HG02884 (cell line): ENCODE data around the gene IFI6.
"Not testable (repeated sequence)": the region's sequence is repeated elsewhere in the genome, so short reads cannot be mapped to it uniquely, and the experiment has no call there.

Experiments
- ATAC-seq: cut with Tn5 transposase; IDR thresholded peaks from one replicate; pipeline ENCODE4 v1.9.1; 2021; ENCODE audit warnings: mild to moderate bottlenecking, moderate library complexity; ENCODE audit not compliant: unreplicated experiment

Gene IFI6

GRCh38 chr1:27652111-27652864 is 19.7 kb downstream of the IFI6 start:
- no peak for ATAC-seq

- ATAC-seq = no peak
These were observed 21.3 kb downstream of the IFI6 start for GRCh38 chr1:27650539-27651175.

- ATAC-seq = no peak
These were observed 21.8 kb downstream of the IFI6 start for GRCh38 chr1:27650171-27650538.

DNA sequence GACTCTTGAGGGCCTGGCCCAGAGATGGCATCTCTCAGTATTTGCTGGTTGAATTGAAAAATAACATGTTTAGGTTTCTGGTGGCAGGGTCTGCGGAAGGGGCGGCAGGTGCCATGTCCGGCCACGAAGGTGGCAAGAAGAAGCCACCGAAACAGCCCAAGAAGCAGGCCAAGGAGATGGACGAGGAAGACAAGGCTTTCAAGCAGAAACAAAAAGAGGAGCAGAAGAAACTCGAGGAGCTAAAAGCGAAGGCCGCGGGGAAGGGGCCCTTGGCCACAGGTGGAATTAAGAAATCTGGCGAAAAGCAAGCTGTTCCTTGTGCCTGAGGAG is 22.7 kb downstream of the IFI6 start:
- ATAC-seq = no peak

- no peak for ATAC-seq
These were observed 23.2 kb downstream of the IFI6 start for GRCh38 chr1:27648602-27649305.

- ATAC-seq = no peak
These were observed 24.7 kb downstream of the IFI6 start for GRCh38 chr1:27647328-27647727.

DNA sequence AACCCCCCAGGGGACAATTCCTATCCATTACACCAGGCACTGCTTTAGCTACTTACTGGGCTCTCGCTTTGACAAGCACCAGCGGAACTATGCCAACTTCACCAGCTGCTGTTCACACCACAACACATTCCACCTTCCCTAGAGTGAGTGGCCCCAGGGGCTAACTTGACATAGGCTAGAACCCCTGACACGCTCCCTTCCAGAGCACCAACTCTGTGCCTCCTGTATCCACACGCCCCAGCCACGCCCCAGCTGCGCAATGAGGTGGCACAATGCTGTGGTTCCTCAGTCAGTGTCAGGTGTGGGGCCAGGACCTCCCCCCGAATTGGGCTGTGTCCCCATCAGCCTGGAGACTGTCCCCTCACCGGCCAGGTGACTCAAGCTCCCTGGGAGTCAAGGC is 25.3 kb downstream of the IFI6 start:
- no peak for ATAC-seq

- no peak for ATAC-seq
These were observed 26.9 kb downstream of the IFI6 start for GRCh38 chr1:27645071-27645415.

DNA sequence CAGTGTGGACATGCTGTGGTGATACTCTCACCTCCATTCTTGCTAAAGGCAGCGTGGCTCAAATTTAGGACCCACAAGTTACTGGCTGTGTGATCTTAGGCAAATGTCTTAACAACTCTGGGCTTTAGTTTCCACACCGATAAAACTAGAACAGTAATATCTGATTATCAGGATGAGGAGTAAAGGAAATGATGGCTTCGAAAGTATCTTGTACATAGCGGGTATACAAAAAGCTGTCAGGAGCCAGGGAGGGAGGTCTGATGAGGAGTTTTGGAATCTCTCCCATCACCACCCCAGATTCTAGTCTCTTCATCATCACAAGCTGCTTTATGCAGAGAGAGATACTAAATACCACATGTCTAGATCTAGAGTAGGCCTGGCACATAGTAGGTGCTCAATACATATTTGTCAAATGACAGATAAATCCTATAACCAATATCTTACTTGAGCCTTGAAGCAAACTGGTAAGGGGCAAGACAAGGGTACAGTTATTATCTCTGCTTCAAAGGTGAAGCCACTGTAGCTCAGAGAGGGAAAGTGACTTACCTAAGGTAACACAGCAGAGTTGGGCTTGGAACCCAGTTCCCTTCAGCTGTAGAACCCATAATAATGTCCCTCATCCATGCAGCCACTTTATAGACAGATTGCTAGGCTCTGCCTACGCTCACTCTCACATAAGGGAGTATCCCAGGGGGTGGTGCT is 27.5 kb downstream of the IFI6 start:
- no peak for ATAC-seq

DNA sequence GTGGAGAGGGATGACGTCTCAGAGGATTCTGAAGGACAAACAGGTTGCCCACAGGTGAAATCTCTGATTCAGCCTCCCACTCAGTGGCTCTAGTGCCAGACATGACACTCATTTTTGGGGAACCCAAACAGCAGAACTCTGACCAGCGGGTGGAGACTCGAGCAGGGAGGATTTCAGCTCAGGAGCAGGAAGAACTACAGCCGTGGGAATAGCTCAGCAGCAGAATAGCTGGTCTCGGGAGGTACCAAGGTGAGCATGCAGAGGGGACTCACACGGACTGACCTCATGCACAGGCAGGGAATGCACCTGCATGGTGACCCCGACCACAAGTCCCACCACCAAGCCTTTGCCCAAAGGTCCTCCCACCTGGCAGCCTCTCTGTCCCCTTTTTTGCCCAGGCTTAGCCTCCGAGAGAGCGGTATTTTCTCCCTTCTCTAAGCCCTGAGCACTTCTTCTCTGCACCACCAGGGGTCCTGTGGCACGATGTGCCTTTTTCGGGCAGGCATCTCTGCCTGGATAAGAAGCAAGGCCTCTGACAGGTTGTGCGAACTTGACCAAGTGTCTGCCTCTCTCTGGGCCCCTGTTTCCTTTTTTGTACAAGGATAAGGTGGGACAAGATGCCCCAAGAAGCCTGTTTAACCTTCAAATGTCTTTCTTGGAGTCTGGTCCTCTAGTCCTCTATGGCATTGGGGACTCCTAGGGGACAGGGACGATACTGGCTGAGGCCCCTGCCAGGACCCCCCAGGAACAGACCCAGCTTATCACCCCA is 28.2 kb downstream of the IFI6 start:
- no peak for ATAC-seq

DNA sequence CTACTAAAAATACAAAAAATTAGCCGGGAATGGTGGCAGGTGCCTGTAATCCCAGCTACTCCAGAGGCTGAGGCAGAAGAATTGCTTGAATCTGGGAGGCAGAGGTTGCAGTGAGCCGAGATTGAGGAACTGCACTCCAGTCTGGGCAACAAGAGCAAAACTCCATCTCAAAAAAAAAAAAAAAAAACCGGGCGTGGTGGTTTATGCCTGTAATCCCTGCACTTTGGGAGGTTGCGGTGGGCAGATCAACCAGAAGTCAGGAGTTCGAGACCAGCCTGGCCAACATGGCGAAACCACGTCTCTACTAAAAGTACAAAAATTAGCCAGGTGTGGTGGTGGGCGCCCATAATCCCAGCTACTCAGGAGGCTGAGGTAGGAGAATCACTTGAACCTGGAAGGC is 31.5 kb downstream of the IFI6 start:
- ATAC-seq = not testable (repeated sequence)

DNA sequence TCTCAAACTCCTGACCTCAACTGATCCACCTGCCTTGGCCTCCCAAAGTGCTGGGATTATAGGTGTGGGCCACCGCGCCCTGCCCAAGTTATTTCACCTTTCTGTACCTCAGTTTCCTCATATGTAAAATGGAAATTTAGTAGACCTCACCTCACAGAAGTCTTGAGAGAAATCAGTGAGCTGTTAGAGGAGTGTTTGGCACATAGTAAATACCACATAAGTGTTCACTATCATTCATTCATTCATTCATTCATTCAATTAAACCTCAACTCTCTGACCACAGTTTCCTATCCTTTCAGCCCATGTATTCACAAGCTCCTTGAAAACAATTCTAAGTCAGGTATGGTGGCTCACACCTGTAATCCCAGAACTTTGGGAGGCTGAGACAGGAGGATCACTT is 33.2 kb downstream of the IFI6 start:
- no peak for ATAC-seq

DNA sequence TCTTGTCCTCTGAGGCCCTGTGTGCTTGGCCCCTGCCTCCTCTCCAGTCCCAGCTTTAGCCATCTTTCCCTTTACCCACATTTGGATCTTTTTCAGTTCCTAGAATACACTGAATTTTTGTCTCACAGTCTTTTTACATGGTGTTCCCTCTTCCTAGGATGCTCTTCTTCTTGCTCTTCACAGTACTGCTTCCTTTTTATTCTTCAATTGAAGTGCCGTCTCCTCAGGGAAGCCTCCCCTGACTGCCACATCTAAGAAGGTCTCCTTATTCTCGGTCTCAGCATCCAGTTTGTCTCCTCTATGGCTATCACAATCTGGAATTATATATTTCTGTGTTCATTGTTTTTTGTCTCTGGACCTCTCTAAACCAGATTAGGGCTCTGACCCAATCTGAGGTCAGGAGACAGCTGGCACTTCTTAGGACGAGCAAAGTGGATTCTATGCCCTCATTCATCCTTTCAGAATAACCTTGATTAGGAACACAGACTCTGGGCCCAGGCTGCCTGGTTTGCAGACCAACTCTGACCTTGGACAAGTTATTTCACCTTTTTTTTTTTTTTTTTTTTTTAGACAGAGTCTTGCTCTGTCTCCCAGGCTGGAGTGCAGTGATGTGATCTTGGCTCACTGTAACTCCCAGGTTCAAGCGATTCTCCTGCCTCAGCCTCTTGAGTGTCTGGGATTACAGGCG is 33.8 kb downstream of the IFI6 start:
- ATAC-seq = no peak

DNA sequence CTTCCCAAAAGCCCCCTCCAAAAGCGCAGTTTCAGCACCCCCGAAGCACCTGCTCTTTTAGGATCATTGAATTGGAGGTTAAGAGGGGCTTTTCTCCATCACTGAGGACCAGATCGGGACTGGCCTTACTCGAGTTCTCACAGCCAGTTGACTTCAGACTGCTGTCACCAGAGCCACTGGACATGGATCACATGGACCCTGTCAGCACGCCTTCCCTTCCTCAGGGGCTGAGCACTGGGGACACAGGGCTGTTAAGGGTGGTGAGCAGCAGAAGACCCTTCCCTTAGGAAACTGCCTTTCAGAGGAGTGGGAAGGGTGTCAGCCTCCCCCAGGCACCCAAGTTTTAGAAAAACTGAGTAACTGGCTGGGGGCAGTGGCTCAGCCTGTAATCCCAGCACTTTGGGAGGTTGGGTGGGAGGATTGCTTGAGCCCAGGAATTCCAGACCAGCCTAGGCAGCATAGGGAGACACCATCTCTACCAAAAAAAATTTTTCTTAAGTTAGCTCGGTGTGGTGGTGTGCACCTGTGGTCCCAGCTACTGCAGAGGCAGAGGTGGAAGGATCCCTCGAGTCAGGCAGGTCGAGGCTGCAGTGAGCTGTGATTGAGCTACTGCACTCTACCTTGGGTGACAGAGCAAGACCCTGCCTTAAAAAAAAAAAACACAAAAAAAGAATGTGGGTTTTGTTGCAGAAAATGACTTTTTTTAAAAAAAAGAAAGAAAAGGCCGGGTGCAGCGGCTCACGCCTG is 36.4 kb downstream of the IFI6 start:
- no peak for ATAC-seq

DNA sequence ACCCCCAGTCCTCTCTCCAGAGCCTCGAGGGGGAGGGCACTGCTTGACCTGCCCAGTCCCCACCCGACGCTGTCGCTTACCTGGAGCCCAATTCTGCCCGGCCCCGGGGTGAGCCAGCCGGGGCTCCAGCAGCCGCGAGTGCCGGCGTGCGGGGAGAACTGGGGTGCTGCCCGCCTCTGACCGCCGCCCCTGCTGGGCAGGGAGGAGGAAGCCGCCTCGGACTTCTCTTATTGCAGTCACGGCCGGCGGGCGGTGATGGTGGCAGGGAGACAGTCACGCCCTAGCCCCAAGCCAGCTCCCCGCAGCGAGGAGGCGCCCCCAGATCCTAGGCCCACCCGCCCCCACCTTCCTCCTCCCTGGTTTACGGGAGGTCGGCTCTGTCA is 37.0 kb downstream of the IFI6 start, which contains the start of gene FGR:
FGR (minus strand) TSS at position 201 of the 383 bp plus-strand sequence. CDS start 11,269 bp downstream, outside the sequence.
- no peak for ATAC-seq

GRCh38 chr1:27634177-27634984 is 37.6 kb downstream of the IFI6 start:
- no peak for ATAC-seq

DNA sequence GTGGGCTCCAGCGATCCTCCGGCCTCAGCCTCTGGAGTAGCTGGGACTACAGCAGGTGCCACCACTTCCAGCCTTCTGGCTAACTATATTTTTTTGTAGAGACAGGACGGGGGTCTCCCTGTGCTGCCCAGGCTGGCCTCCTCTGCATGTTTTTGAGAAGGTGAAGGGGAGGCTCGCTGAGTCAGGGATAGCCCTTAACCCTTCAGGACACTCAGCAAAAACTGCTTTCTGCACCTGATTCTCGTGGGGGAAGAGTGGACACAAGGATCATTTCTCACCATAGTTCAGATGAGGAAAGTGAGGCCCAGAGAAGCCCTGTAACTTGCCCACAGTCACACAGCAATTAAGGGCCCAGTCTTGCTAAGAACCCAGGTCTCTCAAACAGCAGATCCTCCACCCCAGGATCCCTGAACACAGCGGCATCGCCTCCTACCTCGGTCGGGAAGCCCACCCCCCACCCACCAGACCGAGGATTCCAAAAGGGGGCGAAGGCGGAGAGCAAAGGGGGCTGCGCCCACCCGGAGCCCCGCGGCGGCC is 38.3 kb downstream of the IFI6 start:
- no peak for ATAC-seq

GRCh38 chr1:27633298-27633610 is 38.7 kb downstream of the IFI6 start:
- no peak for ATAC-seq
